Neutrophil (primary cell): ENCODE data around the gene TOP2B.

Experiments
- H3K27ac ChIP-seq: fragments of 200-600 bp; sonication (generic); 2 replicates; pipeline ENCODE4 v1.5.1; 2016; ENCODE audit warnings: mild to moderate bottlenecking, moderate library complexity
- H3K27me3 ChIP-seq: fragments of 200-600 bp; sonication (generic); 2 replicates; pipeline ENCODE4 v1.6.0; 2016; ENCODE audit warnings: mild to moderate bottlenecking
- H3K36me3 ChIP-seq: fragments of 200-600 bp; sonication (generic); 2 replicates; pipeline ENCODE4 v1.5.1; 2017
- H3K4me1 ChIP-seq, 2 experiments: fragments of 200-600 bp in 1 of 2; sonication (generic) in 1 of 2; 1 replicate in 1 of 2; 2 replicates in 1 of 2; pipeline versions ENCODE4 v1.5.1 to v1.6.1; 2013 to 2016; ENCODE audit warnings: low read depth in 1 of 2, low read length in 1 of 2, mild to moderate bottlenecking in 1 of 2, moderate library complexity in 1 of 2; ENCODE audit not compliant: control insufficient read depth in 1 of 2, insufficient read depth in 1 of 2
- H3K4me3 ChIP-seq, 2 experiments: fragments of 200-600 bp in 1 of 2; sonication (generic) in 1 of 2; 1 replicate in 1 of 2; 2 replicates in 1 of 2; pipeline ENCODE4 v1.5.1; 2013 to 2016; ENCODE audit warnings: low read depth in 1 of 2, low read length in 1 of 2, mild to moderate bottlenecking in 1 of 2, moderate library complexity in 1 of 2
- H3K9me3 ChIP-seq: fragments of 200-600 bp; sonication (generic); 2 replicates; pipeline ENCODE4 v1.5.1; 2016
- CTCF ChIP-seq: fragments of 200-600 bp; sonication (generic); IDR thresholded peaks from 2 replicates; pipeline ENCODE4 v1.5.1; 2016; ENCODE audit warnings: antibody characterized with exemption

Gene TOP2B

GRCh38 chr3:25683410-25683809 lies 18.7 kb upstream of the TOP2B start:
- Histone ChIP-seq H3K4me3 (no peak overlapping the region), H3K4me1 (peaks cover 10 to 12% of the 10 kb centered on the region in 2 experiments), H3K27ac (no peak overlapping the region), H3K9me3 (no peaks in the 10 kb centered on the region), H3K36me3 (no peaks in the 10 kb centered on the region), H3K27me3 (peaks cover 1% of the 10 kb centered on the region)
- no peak for TF ChIP-seq CTCF

- Histone ChIP-seq H3K36me3 (no peaks in the 10 kb centered on the region), H3K27ac (no peak overlapping the region), H3K27me3 (no peaks in the 10 kb centered on the region), H3K4me1 (peaks cover 3 to 6% of the 10 kb centered on the region in 2 experiments), H3K9me3 (no peaks in the 10 kb centered on the region), H3K4me3 (no peak overlapping the region)
- no peak for TF ChIP-seq CTCF
Observed at GRCh38 chr3:25679642-25680302, 15.1 kb upstream of the TOP2B start.

- TF ChIP-seq CTCF: no peak
- H3K4me1 ChIP-seq: peaks cover 0 to 1% of the 10 kb centered on the region in 2 experiments
- no peaks in the 10 kb centered on the region for H3K9me3 ChIP-seq
- H3K27me3 ChIP-seq: no peaks in the 10 kb centered on the region
- no peak overlapping the region for H3K4me3 ChIP-seq
- no peak overlapping the region for H3K27ac ChIP-seq
- no peaks in the 10 kb centered on the region for H3K36me3 ChIP-seq
Observed at GRCh38 chr3:25679166-25679565, 14.5 kb upstream of the TOP2B start.

- H3K9me3 ChIP-seq: no peaks in the 10 kb centered on the region
- no peak for TF ChIP-seq CTCF
- no peaks in the 10 kb centered on the region for H3K36me3 ChIP-seq
- H3K4me1 ChIP-seq: no peaks in the 10 kb centered on the region
- no peaks in the 10 kb centered on the region for H3K27me3 ChIP-seq
- H3K4me3 ChIP-seq: no peak overlapping the region
- H3K27ac ChIP-seq: no peak overlapping the region
Observed at GRCh38 chr3:25678581-25678980, 13.9 kb upstream of the TOP2B start.

- Histone ChIP-seq H3K36me3 (no peaks in the 10 kb centered on the region), H3K4me3 (no peak overlapping the region), H3K27me3 (no peaks in the 10 kb centered on the region), H3K9me3 (no peaks in the 10 kb centered on the region), H3K27ac (no peak overlapping the region), H3K4me1 (no peaks in the 10 kb centered on the region)
- TF ChIP-seq CTCF: no peak
Observed at GRCh38 chr3:25677121-25677520, 12.4 kb upstream of the TOP2B start.
